Activated CD8-positive, alpha-beta memory T cell treated with anti-CD3 and anti-CD28 coated beads for 4 hours (primary cell): Measurements from ENCODE around the gene FABP6.

Experiments used
- DNase-seq, 2 donors: peaks; one replicate each; pipeline ENCODE4 v3.0.0-alpha.2; 2020; ENCODE audit warnings: low read depth in 2 of 2

Gene FABP6

GRCh38 chr5:160262151-160263074, 33.1 kb downstream of the FABP6 start:
- no peak for DNase-seq

GRCh38 chr5:160263326-160263855, 34.1 kb downstream of the FABP6 start:
- DNase-seq: no peak

DNA sequence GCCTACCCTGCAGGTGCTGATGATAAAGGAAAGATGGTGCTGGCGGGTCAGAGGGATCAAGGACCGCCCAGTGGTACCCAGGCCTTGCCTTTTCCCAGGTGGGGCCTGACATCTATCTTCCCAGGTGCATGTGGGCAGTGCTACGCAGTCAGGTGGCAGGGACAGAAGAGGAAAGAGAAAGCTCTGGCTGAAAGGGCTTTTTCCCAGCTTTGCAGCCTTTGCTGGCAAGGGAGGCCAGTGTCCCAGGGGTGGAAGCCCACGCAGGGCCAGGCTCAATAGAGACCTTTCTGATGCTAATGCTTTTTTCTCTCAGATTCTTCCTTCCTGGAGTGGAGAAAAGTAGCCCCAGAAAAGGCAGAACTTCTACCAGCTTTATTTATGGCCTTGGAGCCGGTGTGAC, 36.7 kb downstream of the FABP6 start:
- DNase-seq: no peak

- DNase-seq: no peak
Observed at GRCh38 chr5:160266752-160267345, 37.5 kb downstream of the FABP6 start.

DNA sequence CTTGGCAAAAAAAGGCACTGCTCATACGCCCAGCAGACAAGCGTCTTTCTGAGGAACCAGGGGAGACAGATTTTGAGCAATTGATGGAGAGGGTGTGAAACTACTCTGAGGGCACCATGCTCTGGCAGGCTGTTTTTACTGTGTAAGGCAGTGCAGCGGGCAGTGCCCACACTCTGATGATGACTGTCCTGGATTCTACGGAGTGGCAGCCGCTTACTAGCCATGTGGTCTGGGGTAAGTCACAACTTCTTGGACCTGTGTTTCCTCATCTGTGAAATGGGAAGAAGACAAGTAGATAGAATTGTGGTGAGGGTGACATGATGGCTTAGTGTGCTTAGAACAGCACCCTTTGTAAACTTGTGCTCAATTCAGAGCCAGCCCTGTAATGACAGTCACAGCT, 38.8 kb downstream of the FABP6 start:
- no peak for DNase-seq

DNA sequence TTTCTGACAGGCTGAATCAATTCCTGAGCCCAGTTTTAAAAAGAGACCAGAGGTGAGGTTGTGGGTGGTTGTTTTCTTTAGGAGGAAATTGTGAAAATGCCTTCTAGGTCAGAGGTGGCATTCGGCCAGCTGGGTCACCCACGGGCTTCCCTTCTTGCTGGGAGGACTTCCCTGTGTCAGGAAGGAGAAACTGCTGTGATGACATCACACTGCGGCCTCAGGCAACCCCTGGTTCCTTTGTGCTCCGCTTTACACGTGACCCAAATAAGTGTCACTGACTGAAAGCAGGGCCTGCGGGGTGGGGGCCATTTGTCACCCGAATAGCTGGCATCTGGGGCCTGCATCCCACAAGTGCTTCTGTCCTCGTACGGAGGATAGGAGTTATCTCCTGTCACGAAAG, 39.7 kb downstream of the FABP6 start:
- no peak for DNase-seq

GRCh38 chr5:160270704-160271103, 41.4 kb downstream of the FABP6 start:
- DNase-seq: no peak

DNA sequence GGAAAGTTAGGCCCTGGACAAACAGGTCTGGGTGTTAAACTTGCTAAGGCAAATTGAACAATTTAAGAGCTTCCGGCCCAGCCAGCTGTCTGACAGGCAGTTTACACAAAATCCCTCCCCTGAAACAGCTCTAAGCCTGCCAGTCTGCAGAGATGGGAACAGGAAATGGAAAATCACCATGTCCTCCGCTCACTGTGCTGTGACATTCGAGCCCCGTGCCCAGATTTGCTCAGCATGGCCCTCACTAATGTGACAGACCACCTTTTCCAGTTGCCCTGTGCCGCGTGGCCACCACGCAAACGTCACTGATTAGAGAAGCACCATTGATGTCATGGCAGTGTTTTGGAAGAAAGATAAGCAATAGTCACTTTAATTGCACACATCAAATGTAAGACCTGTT, 42.1 kb downstream of the FABP6 start:
- no peak for DNase-seq

DNA sequence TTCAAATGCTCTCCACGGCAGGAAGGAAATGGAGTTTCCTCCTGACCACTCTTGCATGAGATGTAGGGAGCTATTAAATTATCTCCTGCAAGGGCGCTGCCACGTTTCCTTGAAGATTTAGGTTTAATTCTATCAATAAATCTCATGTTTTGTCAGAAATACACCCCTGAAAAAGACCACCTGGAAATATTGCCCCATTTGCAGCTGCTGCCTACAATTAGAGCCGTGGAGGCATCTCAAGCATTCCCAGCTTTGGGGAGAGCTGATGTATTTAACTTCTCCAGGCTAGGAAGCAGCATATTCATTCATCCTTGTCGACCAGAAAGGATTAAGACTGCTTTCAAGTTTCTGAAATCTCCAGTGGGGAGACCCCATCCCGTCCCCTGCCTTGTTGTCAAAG, 42.5 kb downstream of the FABP6 start:
- no peak for DNase-seq

DNA sequence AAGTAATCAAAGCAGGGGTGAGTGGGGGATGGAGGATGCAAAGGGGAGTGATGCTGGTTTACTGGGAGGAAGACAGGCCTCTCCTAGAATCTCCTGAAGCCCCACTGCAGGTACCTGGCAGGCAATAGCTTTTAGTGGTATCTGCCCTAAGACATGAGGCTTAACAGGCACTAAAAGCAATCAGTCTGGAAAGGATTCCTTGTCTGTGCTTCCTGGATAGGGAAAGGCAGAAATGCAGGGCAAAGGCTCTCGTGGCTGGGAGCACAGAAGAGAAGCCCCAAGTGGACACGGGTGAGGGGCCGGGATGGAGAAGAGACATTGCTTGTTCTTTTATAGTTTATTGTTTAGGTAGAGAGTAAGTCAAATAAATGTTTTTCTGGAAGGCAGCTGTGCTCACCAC, 43.0 kb downstream of the FABP6 start:
- DNase-seq: no peak

GRCh38 chr5:160272889-160273288, 43.6 kb downstream of the FABP6 start:
- DNase-seq: no peak

DNA sequence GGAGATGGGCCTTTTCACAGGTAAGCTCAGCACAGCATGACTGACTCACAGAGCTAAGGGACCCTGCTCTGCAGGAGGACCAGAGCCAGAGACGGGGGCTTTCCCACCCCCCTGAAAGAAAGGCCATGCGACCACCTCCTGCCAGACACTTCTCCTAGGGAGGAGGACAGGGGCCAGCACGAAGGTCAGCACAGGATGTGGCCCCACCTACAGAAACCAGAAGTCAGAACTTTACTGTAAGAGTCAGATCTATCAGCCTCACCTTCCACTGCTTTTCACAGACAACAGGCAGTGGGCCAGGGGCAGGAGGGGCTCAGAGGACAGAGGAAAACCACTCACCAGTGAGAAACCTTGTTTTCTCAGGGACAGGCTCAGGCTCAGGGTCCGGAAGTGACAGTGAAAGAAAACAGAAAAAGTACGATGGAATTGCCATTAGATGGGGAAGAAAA, 45.2 kb downstream of the FABP6 start:
- DNase-seq: no peak

- no peak for DNase-seq
Observed at GRCh38 chr5:160278343-160278742, 49.0 kb downstream of the FABP6 start.

DNA sequence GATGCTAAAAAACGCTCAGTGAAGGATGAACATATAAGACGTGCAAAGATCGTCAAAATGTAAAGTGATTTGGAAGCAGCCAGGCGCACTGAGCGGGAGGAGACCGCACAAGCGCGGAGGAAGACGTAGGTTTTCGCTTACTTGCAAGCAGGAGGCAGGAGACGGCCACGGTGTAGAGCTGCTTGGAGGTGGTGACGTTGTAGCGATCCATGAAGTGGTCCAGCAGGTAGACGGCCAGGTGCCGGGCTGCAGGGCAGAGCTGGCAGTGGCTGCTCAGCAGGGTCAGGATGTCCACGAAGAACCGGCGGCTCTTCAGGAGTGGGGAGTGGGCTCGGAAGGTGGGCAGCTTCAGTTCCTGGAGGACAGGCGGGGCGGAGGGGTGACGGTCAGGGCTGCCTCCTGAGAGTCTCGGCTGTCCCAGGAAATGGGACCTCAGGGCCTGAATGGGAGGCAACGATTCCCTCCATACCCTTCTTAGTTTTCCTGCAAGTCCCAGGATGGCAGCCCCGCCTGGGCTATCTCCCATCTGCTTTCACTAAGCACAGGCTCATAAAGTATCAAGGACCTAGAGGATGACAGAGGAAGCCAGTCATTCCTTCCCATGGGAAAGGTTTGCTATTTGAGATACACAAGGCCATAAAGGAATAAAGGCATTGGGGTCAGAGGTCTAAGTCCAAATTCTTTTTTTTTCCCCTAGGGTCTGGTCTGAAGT, 51.2 kb downstream of the FABP6 start:
- DNase-seq: no peak

DNA sequence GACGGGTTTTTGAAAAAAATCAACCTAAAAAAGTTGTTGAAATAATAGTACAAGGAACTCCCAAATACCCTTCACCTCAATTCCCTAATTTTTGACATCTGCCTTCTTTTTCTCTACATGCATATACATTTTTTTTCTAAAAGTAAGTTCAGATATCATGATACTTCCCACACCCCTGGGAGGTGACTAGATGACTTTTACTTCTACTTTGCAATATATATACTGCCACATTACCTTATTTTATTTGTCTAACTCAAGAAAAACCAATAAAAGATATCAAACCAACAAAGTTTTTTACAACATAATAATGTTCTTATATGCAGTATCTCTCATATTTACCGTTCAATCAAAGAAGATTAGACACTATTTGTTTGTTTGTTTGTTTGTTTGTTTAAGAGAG, 52.0 kb downstream of the FABP6 start:
- DNase-seq: no peak

- DNase-seq: no peak
Observed at GRCh38 chr5:160284291-160284873, 55.1 kb downstream of the FABP6 start.

DNA sequence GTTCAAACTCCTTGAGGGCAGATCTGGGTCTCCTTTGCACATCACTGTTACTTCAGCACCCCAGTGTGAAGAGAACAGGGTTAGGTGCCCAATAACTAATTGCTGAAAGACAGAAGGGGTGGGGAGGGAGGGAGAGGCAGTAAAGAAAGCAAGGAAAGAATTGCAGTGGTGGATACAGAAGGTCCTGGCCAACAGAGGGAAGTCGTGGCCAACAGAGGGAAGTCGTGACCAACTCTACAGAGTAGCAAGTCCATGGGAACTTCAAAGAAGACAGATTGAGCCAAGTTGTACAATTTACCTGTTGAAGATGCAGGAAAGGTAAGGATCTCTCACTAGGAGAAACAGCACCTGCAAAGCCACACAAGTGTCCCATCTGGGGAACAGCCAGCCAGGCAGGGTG, 56.0 kb downstream of the FABP6 start:
- no peak for DNase-seq

- DNase-seq: no peak
Observed at GRCh38 chr5:160286947-160287346, 57.6 kb downstream of the FABP6 start.

DNA sequence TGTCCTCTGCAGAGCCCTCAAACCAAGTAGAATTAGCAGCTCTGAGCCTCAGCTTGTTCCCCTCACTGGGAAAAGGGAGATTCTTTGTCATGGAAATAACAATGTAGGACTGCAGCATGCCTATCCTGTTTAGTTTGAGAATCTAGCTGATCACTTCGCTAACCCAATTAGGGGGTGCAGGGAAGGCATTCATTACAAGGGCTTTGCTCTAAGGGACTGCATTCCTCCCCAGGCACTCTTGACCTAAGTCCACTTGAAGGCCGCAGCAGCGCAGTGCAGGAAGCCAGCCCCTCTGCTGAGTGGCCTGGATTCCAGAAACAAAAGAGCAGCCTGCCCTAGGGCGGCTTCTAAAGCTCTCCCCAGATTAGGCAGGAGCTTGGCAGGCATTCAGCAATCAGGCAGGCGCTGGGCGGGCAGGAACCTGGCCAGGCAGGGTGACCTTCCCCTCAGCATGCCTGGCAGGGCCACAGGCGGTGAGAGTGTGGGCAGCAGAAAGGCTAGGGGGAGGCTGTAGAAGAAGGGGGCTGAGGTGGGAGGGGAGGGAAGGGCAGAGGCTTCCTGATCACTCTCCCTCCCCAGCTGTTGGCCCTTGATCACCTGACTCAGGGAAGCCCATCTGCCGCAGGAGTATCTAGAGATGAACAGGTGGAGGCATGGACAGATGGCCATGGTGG, 58.2 kb downstream of the FABP6 start:
- DNase-seq: no peak
